ENCODE results near the gene ATXN10.

ATXN10 gene

GRCh38 chr22:45676024-45676423 lies 4.4 kb downstream of the ATXN10 start:
- H3K4me3 ChIP-seq (replicated peaks; ENCODE audit: insufficient read depth, low read length) = no peak overlapping the region
- H3K27me3 ChIP-seq (ENCODE audit: insufficient read depth, poor library complexity, severe bottlenecking) = no peaks in the 10 kb centered on the region
- DNase-seq (ENCODE audit: low read depth in 1 of 2, low spot score in 1 of 2) = no peak
- TF ChIP-seq CTCF (IDR thresholded peaks at IDR 0.05; ENCODE audit: insufficient read depth, low read length) = no peak
- no peak for TF ChIP-seq REST (IDR thresholded peaks at IDR 0.05; ENCODE audit: insufficient replicate concordance, low read depth)
- no peak for TF ChIP-seq GABPA (IDR thresholded peaks at IDR 0.05; ENCODE audit: low read depth)
- TF ChIP-seq POLR2AphosphoS5 (IDR thresholded peaks at IDR 0.05; ENCODE audit: low read depth) = no peak
- no peak overlapping the region for H3K27ac ChIP-seq (replicated peaks)

- no peak for DNase-seq (ENCODE audit: low read depth in 1 of 2, low spot score in 1 of 2)
- H3K27me3 ChIP-seq (ENCODE audit: insufficient read depth, poor library complexity, severe bottlenecking) = no peaks in the 10 kb centered on the region
- no peak for TF ChIP-seq SPI1 (IDR thresholded peaks at IDR 0.05; ENCODE audit: borderline replicate concordance, low read depth)
- TF ChIP-seq POLR2AphosphoS5 (IDR thresholded peaks at IDR 0.05; ENCODE audit: low read depth) = no peak
- no peak for TF ChIP-seq CTCF (IDR thresholded peaks at IDR 0.05; ENCODE audit: insufficient read depth, low read length)
- no peak for TF ChIP-seq GABPA (IDR thresholded peaks at IDR 0.05; ENCODE audit: low read depth)
- TF ChIP-seq REST (IDR thresholded peaks at IDR 0.05; ENCODE audit: insufficient replicate concordance, low read depth) = no peak
- no peak overlapping the region for H3K27ac ChIP-seq (replicated peaks)
- H3K4me3 ChIP-seq (replicated peaks; ENCODE audit: insufficient read depth, low read length) = no peak overlapping the region
Observed at GRCh38 chr22:45677063-45677462, 5.4 kb downstream of the ATXN10 start.

- no peak for TF ChIP-seq CTCF (IDR thresholded peaks at IDR 0.05; ENCODE audit: insufficient read depth, low read length)
- TF ChIP-seq POLR2AphosphoS5 (IDR thresholded peaks at IDR 0.05; ENCODE audit: low read depth) = no peak
- no peak for TF ChIP-seq REST (IDR thresholded peaks at IDR 0.05; ENCODE audit: insufficient replicate concordance, low read depth)
- TF ChIP-seq GABPA (IDR thresholded peaks at IDR 0.05; ENCODE audit: low read depth) = no peak
- peak; percentile 31; the same call in 1 of the 2 replicates for TF ChIP-seq SPI1 (IDR thresholded peaks at IDR 0.05; ENCODE audit: borderline replicate concordance, low read depth)
- H3K27me3 ChIP-seq (ENCODE audit: insufficient read depth, poor library complexity, severe bottlenecking) = no peaks in the 10 kb centered on the region
- no peak overlapping the region for H3K4me3 ChIP-seq (replicated peaks; ENCODE audit: insufficient read depth, low read length)
- no peak overlapping the region for H3K27ac ChIP-seq (replicated peaks)
- DNase-seq (ENCODE audit: low read depth in 1 of 2, low spot score in 1 of 2) = no peak
Observed at GRCh38 chr22:45678961-45679912, 7.6 kb downstream of the ATXN10 start.

Measured in HL-60 (cell line).